Renal pelvis (tissue), 4 donors: Measurements from ENCODE around the gene SNX24. TPM values are rescaled to one million over a fixed set of nuclear protein-coding genes. Genes with fewer than 3 reads are reported as not detected.
"Not testable (repeated sequence)": the region's sequence is repeated elsewhere in the genome, so short reads cannot be mapped to it uniquely, and the experiment has no call there.

ENCODE experiments used
- DNase-seq: peaks from one replicate; pipeline ENCODE4 v3.0.0-alpha.2; 2013
- polyA plus RNA-seq, 3 donors: library from polyadenylated mRNA; unstranded; fragments of 120-200 nt; gene quantifications; one replicate each; pipeline ENCODE4 v1.2.1, GENCODE V29; 2013; ENCODE audit not compliant: insufficient read length in 3 of 3

The SNX24 gene
- polyA plus RNA-seq, 3 donors, result 19.9 to 27.6 (median 26.1) TPM

- not testable (repeated sequence) for DNase-seq
These were observed 68.0 kb downstream of the SNX24 start for GRCh38 chr5:122913436-122913835.

DNA sequence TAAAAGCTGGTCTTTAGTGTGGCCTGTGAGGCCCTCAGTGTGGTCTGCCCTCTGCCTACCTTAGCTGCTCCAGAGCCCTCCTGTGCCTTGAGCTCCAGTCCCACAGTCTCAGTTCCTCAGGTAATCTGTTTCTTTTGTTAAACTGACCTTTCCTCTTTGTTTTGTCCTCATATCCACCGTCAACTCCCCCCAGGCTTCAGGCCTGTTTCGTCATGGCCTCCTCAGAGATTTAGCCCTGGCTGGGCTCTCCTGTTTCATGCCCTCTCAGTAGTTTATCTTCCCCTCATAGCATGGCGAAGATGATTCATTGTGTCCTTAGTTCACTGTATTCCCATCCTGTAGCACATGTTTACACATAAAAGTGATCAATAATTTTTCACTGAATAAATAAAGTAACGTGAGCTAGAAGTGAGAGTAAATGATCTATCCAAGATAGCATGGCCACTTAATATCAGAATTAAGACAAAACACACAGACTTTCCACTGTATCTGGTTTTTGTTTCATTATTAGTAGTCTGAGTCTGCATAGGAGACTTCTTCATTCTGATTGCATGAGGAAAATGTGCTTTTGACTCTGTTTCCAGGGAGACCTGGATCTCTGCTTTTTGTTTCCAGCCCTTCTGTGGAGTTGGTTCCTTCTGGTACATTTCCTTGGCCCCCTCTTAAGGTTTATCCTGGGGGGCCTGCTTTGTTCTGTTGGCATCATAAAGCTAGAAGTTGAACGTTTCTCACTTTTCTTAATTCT is 70.5 kb downstream of the SNX24 start:
- no peak for DNase-seq

GRCh38 chr5:122916490-122916889 is 71.1 kb downstream of the SNX24 start:
- DNase-seq, result no peak

DNA sequence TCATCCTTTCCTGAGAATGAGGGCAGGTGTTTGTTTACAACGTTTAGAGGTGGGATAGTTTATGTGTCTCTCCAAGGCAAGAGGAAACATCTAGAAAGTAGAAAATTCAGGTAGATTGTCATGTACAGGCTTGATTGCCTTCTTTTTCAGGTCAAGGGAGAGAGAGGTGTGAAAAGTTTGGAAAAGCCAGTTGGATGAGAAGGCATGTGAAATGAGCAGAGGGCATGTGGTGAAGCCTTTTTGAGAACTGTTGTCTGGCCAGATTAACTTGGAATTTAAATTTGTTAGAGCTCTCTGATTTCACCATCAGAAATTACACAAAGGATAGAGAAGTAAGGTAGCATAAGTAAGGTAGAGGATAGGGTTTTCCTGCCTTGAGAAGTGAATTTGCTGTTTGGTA is 74.6 kb downstream of the SNX24 start:
- no peak for DNase-seq

DNA sequence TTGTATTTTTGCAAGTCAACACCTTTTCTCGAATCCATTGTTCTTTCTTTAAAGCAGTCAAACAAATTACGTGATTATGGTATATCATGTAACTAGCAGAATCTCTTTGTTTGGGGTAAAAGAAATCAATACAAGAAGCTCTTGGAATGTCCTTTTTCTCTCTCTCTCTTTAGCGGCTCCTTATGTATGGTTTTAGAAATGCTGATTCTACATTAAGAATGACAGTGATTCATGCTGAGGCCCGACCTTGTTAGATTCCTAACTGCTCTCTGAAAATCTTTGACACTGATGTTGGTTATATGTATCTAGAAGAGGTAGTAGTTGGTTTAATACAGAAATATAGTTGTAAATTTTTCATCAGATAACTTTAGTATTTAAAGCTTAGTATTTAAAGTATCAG is 76.4 kb downstream of the SNX24 start:
- no peak for DNase-seq

GRCh38 chr5:122924203-122924602 is 78.8 kb downstream of the SNX24 start:
- no peak for DNase-seq

DNA sequence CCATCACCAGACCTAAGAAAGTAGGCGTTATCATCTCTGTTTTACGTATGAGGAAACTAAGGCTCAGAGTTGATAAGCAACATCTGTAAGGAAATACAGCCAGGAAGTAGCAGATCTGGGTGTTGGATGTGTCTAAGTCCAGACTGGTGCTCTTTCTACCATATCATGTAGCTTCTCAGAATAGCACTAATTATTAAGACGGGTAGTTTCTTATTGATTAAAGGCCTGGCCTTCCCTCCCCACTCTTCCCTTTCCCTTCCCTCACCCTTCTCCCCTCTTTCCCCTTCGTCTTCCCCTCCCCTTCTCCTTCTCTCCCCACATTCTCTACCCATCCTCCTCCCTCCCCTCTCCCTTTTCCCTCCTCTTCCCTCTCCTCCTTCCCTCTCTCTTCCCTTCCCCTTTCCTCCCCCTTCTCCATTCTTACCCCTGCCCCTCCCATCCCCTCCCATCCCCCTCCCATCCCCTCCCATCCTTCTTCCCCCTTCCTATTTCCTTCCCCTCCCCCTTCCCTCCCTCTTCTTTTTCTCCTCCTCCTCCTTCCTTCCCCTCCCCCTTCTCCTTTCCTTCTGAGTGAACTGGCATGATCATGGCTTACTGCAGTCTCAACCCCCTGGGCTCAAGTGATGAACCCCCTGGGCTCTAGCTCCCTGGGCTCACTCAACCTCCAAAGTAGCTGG is 79.4 kb downstream of the SNX24 start:
- DNase-seq, result no peak

DNA sequence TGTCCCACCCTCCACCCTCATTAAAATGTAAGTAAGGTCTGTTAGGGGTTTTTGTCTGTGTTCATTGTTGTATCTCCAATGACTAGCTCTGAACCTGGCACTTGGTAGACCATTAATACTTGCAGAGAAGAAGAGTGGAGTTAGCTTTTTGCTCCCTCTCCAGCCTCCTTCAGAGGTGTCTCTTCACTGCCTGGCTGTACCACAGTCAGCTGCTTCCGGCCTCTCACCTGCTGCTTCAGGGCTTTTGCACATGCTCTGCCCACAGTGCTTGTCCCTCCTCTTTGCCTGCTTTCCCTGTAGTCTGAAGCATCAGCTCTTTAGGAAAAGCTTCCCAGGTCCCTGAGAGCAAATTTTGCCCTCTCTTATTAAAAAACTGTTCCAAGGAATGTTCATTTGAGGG is 83.6 kb downstream of the SNX24 start:
- DNase-seq, result no peak

GRCh38 chr5:122929980-122930379 is 84.6 kb downstream of the SNX24 start:
- no peak for DNase-seq

DNA sequence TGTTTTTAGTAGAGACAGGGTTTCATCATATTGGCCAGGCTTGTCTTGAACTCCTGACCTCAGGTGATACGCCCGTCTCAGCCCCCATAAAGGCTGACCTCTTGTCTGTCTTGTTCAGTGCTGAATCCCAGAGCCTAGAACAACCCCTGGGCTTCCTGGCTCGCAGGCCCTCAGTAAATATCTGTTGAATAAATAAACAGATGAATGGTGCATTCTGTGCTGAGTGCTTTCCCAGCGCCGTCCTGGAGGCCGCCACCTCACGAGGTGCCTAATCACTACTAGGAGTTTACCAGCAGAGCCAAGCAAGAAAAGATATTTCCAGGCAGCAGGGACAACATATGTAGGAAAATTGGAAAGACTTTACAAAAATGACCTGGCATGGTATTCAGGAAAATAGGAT is 88.5 kb downstream of the SNX24 start:
- DNase-seq, result no peak

DNA sequence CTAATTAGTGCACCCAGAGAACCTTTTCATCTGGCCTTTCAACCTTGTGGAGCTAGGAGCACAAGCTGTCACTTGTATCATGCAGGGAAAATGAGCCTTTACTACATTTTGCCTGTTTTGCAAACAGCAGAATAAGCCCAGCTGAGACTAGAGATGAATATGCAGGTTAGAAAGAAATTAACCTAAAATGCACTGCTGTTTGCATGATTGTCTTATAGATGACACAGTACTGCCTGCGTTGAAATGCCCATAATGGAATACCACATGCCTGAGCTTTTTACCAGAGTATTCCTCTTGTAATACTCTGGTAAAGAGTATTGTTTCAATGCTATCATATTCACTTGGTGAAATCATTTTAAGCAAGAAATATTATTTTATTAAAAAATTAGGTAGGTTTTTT is 90.7 kb downstream of the SNX24 start:
- no peak for DNase-seq

- DNase-seq, result no peak
These were observed 92.5 kb downstream of the SNX24 start for GRCh38 chr5:122937914-122938313.

DNA sequence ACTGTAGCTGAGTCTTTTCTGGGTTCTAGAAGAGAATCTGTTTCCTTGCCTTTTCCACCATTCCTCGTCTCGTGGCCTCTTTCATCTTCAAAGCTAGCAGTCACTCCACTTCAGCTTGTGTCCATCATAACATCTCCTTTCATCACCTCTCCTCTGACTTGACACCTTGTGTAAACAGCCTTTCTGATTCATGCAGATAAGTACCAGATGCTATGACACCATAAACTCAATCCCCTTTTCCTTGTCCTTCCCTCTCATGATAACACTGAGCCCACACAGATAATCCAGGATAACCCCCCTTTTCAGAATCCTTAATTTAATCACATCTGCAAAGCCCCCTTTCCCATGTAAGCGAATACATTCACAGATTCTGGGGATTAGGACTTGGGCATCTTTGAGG is 95.5 kb downstream of the SNX24 start:
- DNase-seq, result no peak

GRCh38 chr5:122941737-122942136 is 96.3 kb downstream of the SNX24 start:
- no peak for DNase-seq

DNA sequence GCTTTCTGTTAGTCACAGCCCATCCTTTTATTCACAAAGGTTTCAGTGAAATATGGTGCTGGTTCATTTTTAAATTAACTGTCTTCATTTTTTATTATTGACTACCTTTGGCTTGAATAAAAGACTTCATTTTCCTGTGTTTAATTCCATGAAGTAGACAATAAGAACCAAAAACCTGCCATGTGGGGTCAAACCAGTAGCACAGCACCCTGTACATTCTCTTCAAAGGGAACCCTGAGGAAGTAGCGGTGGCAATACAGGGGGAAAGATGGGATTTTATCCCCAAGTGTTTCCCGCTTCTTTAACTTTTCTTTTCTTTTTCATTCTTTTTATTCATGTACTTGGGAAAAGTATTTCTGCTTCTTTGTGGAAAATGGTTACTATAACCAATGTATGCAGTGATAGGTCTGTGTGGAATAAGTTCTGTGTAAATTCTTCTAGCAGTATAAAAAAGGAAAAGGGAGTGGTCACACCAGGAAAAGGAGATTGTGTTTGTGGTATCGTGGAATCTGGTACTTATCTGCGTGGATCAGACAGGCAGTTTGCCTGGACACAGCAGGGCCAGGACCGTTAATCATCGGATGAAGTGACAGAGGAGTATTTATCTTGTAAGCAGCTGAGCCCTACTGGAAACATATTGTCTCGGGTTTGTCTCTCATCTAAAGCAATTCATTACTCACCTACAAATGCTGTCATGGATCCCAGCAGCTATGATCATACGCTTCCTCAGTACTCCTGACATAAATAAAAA is 96.9 kb downstream of the SNX24 start:
- no peak for DNase-seq

GRCh38 chr5:122943050-122943698 is 97.8 kb downstream of the SNX24 start:
- DNase-seq, result no peak

DNA sequence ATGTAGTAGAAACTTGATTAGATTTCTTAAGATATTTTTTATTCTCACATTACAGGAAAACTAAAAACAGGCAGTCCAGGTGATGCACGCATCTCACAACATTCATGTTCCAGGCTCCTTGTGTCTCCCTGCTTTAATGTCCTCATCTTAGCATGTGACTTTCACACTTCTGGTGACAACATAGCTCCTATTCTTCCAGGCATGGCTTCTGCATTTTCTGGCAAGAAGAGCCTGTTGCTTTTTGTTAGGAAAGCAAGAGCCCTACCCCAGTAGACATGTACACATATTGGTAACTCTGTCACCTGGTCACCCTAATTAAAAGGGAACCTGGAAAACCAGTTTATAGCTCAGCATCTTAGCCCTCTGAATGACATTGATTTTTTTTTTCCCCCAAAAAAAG is 98.6 kb downstream of the SNX24 start:
- DNase-seq, result no peak

- DNase-seq, result no peak
These were observed 102.0 kb downstream of the SNX24 start for GRCh38 chr5:122947372-122947771.

GRCh38 chr5:122947772-122948171 is 102.4 kb downstream of the SNX24 start:
- DNase-seq, result no peak

GRCh38 chr5:122948319-122948718 is 102.9 kb downstream of the SNX24 start:
- no peak for DNase-seq

- DNase-seq, result no peak
These were observed 106.2 kb downstream of the SNX24 start for GRCh38 chr5:122951658-122952057.

DNA sequence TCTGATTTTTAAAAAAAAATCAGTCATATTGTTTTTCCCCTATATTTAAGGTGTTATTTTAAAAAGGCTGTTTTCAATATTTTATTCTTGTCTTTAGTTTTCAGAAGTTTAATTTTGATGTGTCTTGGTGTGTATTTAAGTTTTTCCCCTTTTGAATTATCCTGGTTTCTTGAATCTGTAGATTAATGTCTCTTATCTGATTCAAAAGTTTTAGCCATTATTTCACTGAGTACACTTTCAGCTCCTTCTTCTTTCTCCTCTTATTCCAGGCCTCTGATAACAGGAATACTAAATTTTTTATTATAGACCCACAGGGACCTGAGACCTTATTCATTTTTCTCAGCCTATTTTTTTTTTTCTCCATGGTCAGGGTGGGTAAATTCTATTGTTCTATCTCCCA is 109.3 kb downstream of the SNX24 start:
- no peak for DNase-seq

GRCh38 chr5:122957457-122957856 is 112.0 kb downstream of the SNX24 start:
- no peak for DNase-seq
